Cardiac muscle cell (in vitro differentiated cells and primary cell): Measurements from ENCODE around the gene MYBBP1A. TPM values are rescaled to one million over a fixed set of nuclear protein-coding genes. Genes with fewer than 3 reads are reported as not detected.
"Not testable (repeated sequence)": the region's sequence is repeated elsewhere in the genome, so short reads cannot be mapped to it uniquely, and the experiment has no call there.

Experiments
- DNase-seq, 2 donors: peaks; one replicate each; pipeline versions ENCODE4 v3.0.0 to v3.0.0-alpha.2; 2010 to 2017; ENCODE audit warnings: low read depth in 1 of 2, low spot score in 1 of 2
- H3K27ac ChIP-seq: fragments of 200-600 bp; sonication (generic); 2 replicates; pipeline ENCODE4 v1.5.1; 2016
- H3K27me3 ChIP-seq: fragments of 200-600 bp; sonication (generic); 2 replicates; pipeline ENCODE4 v1.6.0; 2016; ENCODE audit warnings: control low read depth
- H3K36me3 ChIP-seq: fragments of 200-600 bp; sonication (generic); 2 replicates; pipeline ENCODE4 v1.5.1; 2016; ENCODE audit warnings: control low read depth
- H3K4me1 ChIP-seq: fragments of 200-600 bp; sonication (generic); 2 replicates; pipeline ENCODE4 v1.8.1; 2017; ENCODE audit warnings: low read depth, mild to moderate bottlenecking, mixed run types
- H3K4me3 ChIP-seq: fragments of 200-600 bp; sonication (generic); 2 replicates; pipeline ENCODE4 v1.5.1; 2016; ENCODE audit warnings: mild to moderate bottlenecking
- H3K9me3 ChIP-seq: fragments of 200-600 bp; sonication (generic); 2 replicates; pipeline ENCODE4 v1.5.1; 2017; ENCODE audit warnings: low read depth, mild to moderate bottlenecking, control low read depth
- CTCF ChIP-seq: IDR thresholded peaks from 2 replicates; pipeline ENCODE4 v1.5.1; 2012; ENCODE audit warnings: low read depth, mild to moderate bottlenecking, low read length
- polyA plus RNA-seq: library from polyadenylated mRNA; unstranded; fragments of >200 nt; fragmentation: Nextera tagmentation; extraction: Ambion mirVana; gene quantifications from 2 replicates; pipeline ENCODE4 v1.2.1, GENCODE V29; 2016
- total RNA-seq: library from RNA; depleted of rRNA; stranded (reverse); fragments of >200 nt; gene quantifications from 2 replicates; pipeline ENCODE4 v1.2.3, GENCODE V29; 2016

The MYBBP1A gene
- total and polyA plus RNA-seq, 2 experiments from 2014 or later: 51.5 to 57.1 TPM

GRCh38 chr17:4583206-4583605, 28.0 kb upstream of the MYBBP1A start:
- no peaks in the 10 kb centered on the region for H3K9me3 ChIP-seq
- H3K36me3 ChIP-seq: no peaks in the 10 kb centered on the region
- no peaks in the 10 kb centered on the region for H3K27me3 ChIP-seq
- peak overlapping the region; percentile 12 for H3K27ac ChIP-seq
- DNase-seq: no peak
- no peak for TF ChIP-seq CTCF
- no peak overlapping the region for H3K4me3 ChIP-seq
- peaks cover 43% of the 10 kb centered on the region for H3K4me1 ChIP-seq

GRCh38 chr17:4582691-4583090, 27.5 kb upstream of the MYBBP1A start:
- no peaks in the 10 kb centered on the region for H3K36me3 ChIP-seq
- DNase-seq: no peak
- no peak for TF ChIP-seq CTCF
- peaks cover 40% of the 10 kb centered on the region for H3K4me1 ChIP-seq
- peak overlapping the region; percentile 12 for H3K27ac ChIP-seq
- H3K27me3 ChIP-seq: no peaks in the 10 kb centered on the region
- H3K9me3 ChIP-seq: no peaks in the 10 kb centered on the region
- H3K4me3 ChIP-seq: no peak overlapping the region

GRCh38 chr17:4582101-4582501, 26.9 kb upstream of the MYBBP1A start:
- no peaks in the 10 kb centered on the region for H3K36me3 ChIP-seq
- no peaks in the 10 kb centered on the region for H3K27me3 ChIP-seq
- H3K27ac ChIP-seq: no peak overlapping the region
- H3K4me3 ChIP-seq: no peak overlapping the region
- no peaks in the 10 kb centered on the region for H3K9me3 ChIP-seq
- TF ChIP-seq CTCF: no peak
- peaks cover 40% of the 10 kb centered on the region for H3K4me1 ChIP-seq
- DNase-seq: no peak

GRCh38 chr17:4580291-4580690, 25.1 kb upstream of the MYBBP1A start:
- no peaks in the 10 kb centered on the region for H3K9me3 ChIP-seq
- no peak for TF ChIP-seq CTCF

GRCh38 chr17:4579678-4580077, 24.5 kb upstream of the MYBBP1A start:
- Histone ChIP-seq H3K27me3 (no peaks in the 10 kb centered on the region), H3K9me3 (no peaks in the 10 kb centered on the region), H3K4me3 (no peak overlapping the region), H3K27ac (no peak overlapping the region), H3K36me3 (no peaks in the 10 kb centered on the region), H3K4me1 (peaks cover 42% of the 10 kb centered on the region)
- TF ChIP-seq CTCF: no peak
- DNase-seq: no peak

More at GRCh38 chr17:4580291-4580690, 25.1 kb upstream of the MYBBP1A start:
- Histone ChIP-seq H3K36me3 (no peaks in the 10 kb centered on the region), H3K4me3 (no peak overlapping the region), H3K4me1 (peaks cover 42% of the 10 kb centered on the region), H3K27me3 (no peaks in the 10 kb centered on the region), H3K27ac (no peak overlapping the region)
- no peak for DNase-seq

- not testable (repeated sequence) for DNase-seq, H3K27me3 ChIP-seq, H3K4me3 ChIP-seq, H3K36me3 ChIP-seq, H3K9me3 ChIP-seq, H3K27ac ChIP-seq
- H3K4me1 ChIP-seq: peaks cover 45% of the 10 kb centered on the region
Observed at GRCh38 chr17:4578349-4578748, 23.2 kb upstream of the MYBBP1A start.
